Spleen (tissue), 11 donors: Measurements from ENCODE around the gene WDR86. TPM values are rescaled to one million over a fixed set of nuclear protein-coding genes. Genes with fewer than 3 reads are reported as not detected.

Experiments used
- DNase-seq: peaks from one replicate; pipeline ENCODE4 v3.0.0-alpha.2; 2020
- H3K27ac ChIP-seq, 8 donors: fragments of 200-600 bp; sonication (generic) in 7 of 8; 1 replicate in 4 of 8; 2 replicates in 4 of 8; pipeline versions ENCODE4 v1.5.0 to v1.8.0; 2016 to 2021; ENCODE audit warnings: inconsistent platforms in 4 of 8, mild to moderate bottlenecking in 4 of 8, moderate library complexity in 1 of 8
- H3K27me3 ChIP-seq, 7 donors: fragments of 200-600 bp; sonication (generic) in 6 of 7; replicated peaks in 1 of 7; 1 replicate in 4 of 7; 2 replicates in 3 of 7; pipeline versions ENCODE4 v1.5.0 to v1.8.0; 2016 to 2021; ENCODE audit warnings: inconsistent platforms in 3 of 7, mild to moderate bottlenecking in 1 of 7
- H3K36me3 ChIP-seq, 6 donors: fragments of 200-600 bp; sonication (generic) in 5 of 6; 1 replicate in 4 of 6; 2 replicates in 2 of 6; pipeline versions ENCODE4 v1.5.0 to v1.8.0; 2016 to 2021; ENCODE audit warnings: inconsistent platforms in 2 of 6
- H3K4me1 ChIP-seq, 6 donors: fragments of 200-600 bp; sonication (generic) in 5 of 6; 1 replicate in 3 of 6; 2 replicates in 3 of 6; pipeline versions ENCODE4 v1.5.0 to v1.8.0; 2016 to 2021; ENCODE audit warnings: inconsistent platforms in 3 of 6
- H3K4me3 ChIP-seq, 8 donors: fragments of 200-600 bp; sonication (generic) in 7 of 8; 1 replicate in 4 of 8; 2 replicates in 4 of 8; pipeline versions ENCODE4 v1.5.0 to v1.8.0; 2016 to 2021; ENCODE audit warnings: inconsistent platforms in 4 of 8, mild to moderate bottlenecking in 4 of 8, moderate library complexity in 2 of 8
- H3K9me3 ChIP-seq, 8 donors: fragments of 200-600 bp; sonication (generic) in 7 of 8; 1 replicate in 4 of 8; 2 replicates in 4 of 8; pipeline versions ENCODE4 v1.5.0 to v1.8.0; 2016 to 2021; ENCODE audit warnings: inconsistent platforms in 4 of 8
- POLR2A ChIP-seq, 3 donors: fragments of 450-650 bp; IDR thresholded peaks; one replicate each; pipeline ENCODE4 v1.5.1; 2017; ENCODE audit warnings: antibody characterized with exemption in 3 of 3, mild to moderate bottlenecking in 1 of 3
- POLR2AphosphoS5 ChIP-seq, 3 donors: sonication (generic); formaldehyde crosslinking; IDR thresholded peaks; one replicate each; pipeline ENCODE4 v1.5.1; 2017; ENCODE audit warnings: antibody characterized with exemption in 3 of 3
- WGBS, 5 donors: extraction: QIAGEN DNeasy Blood & Tissue Kit in 3 of 5; methylation state at CpG; one replicate each; pipeline versions ENCODE4 v1.1.5 to v1.1.7; 2013 to 2018; 5-methylcytosine and 5-hydroxymethylcytosine counted together
- intact Hi-C: fragments of 100-400 bp; cut with DNase I; formaldehyde crosslinking; loops from one replicate; pipeline ENCODE4 v1.15.0; 2023; ENCODE audit warnings: low total_unique reads
- polyA plus RNA-seq, 3 donors: library from polyadenylated mRNA; stranded (reverse); fragments of 200-250 nt; gene quantifications; one replicate each; pipeline ENCODE4 v1.2.1, GENCODE V29; 2013
- total RNA-seq, 7 donors: library from RNA; depleted of rRNA in 3 of 7; stranded (reverse); fragments of >200 nt in 3 of 7; fragmentation: NEBNext Ultra II Directional in 4 of 7; extraction: Animal tissue kit (Norgen Biotek cat#: 25700) in 4 of 7; gene quantifications; one replicate each; pipeline versions ENCODE4 v1.1.0 to v1.2.1, GENCODE V29; 2016 to 2021
- TF ChIP-seq, protein P1 (sequence below), 11 experiments: fragments of 200-600 bp in 7 of 11; fragments of 450-650 bp in 4 of 11; sonication (generic) in 4 of 11; IDR thresholded peaks in 8 of 11; conservative IDR thresholded peaks in 3 of 11; 1 replicate in 7 of 11; 2 replicates in 4 of 11; pipeline versions ENCODE4 v1.4.0 to v1.8.0; 2016 to 2021; ENCODE audit warnings: antibody characterized with exemption in 11 of 11, inconsistent platforms in 4 of 11, mild to moderate bottlenecking in 1 of 11
- donor health status: healthy with polysubstance abuse.
- donor health status: DM: no; HTN: no; CAD: no; lungs with moderate emphysema.
- donor health status: DM: no; HTN: no; CAD: no.
- donor health status: Bipolar disorder and iron deficiency.
- donor health status: healthy.
- donor health status: DM: no; HTN: no; CAD: no.
- donor health status: DM: yes; HTN: yes; CAD: no.

Gene WDR86
- total and polyA plus RNA-seq, 10 donors, result 2.8 to 71.9 (median 49.2) TPM

GRCh38 chr7:151435103-151435916 is 25.5 kb upstream of the WDR86 start:
- no peak for DNase-seq
- WGBS, 5 donors, result 83 to 93% (median 89%) methylated on average over 15 to 20 of the region's 20 CpGs
- TF ChIP-seq, protein P1, sequence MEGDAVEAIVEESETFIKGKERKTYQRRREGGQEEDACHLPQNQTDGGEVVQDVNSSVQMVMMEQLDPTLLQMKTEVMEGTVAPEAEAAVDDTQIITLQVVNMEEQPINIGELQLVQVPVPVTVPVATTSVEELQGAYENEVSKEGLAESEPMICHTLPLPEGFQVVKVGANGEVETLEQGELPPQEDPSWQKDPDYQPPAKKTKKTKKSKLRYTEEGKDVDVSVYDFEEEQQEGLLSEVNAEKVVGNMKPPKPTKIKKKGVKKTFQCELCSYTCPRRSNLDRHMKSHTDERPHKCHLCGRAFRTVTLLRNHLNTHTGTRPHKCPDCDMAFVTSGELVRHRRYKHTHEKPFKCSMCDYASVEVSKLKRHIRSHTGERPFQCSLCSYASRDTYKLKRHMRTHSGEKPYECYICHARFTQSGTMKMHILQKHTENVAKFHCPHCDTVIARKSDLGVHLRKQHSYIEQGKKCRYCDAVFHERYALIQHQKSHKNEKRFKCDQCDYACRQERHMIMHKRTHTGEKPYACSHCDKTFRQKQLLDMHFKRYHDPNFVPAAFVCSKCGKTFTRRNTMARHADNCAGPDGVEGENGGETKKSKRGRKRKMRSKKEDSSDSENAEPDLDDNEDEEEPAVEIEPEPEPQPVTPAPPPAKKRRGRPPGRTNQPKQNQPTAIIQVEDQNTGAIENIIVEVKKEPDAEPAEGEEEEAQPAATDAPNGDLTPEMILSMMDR (IDR thresholded peaks at IDR 0.05 in 8 of 11, conservative IDR thresholded peaks at IDR 0.05 in 3 of 11), result no peak
- TF ChIP-seq POLR2AphosphoS5 (IDR thresholded peaks at IDR 0.05), result no peak
- TF ChIP-seq POLR2A (IDR thresholded peaks at IDR 0.05), result no peak
- H3K36me3 ChIP-seq, result no peaks in the 10 kb centered on the region
- H3K27ac ChIP-seq, result peak overlapping the region in 5 of 8 donors; percentile 38 to 66 (median 61)
- no peak overlapping the region for H3K4me3 ChIP-seq
- intact Hi-C loops, result no loop called here
- peaks cover 1 to 63% (median 27%) of the 10 kb centered on the region in 6 donors for H3K4me1 ChIP-seq
- H3K9me3 ChIP-seq, result no peaks in the 10 kb centered on the region
- H3K27me3 ChIP-seq, result peaks cover 0 to 21% (median 12%) of the 10 kb centered on the region in 7 donors

DNA sequence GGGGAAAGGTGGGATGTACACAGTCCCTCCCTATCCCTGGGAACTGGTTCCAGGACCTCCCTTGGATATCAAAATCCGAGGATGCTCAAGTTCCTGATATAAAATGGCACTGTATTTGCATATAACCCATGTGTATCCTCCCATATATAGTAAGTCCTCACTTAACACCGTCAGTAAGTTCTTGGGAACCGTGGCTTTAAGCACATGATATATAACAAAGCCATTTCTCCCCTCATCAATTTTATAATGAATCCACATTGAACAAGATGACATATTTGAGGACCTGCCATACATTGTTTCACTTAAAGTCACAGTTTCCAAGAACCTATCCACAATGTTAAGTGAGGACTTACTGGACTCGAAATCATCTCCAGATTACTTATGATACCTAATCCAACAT is 24.7 kb upstream of the WDR86 start:
- intact Hi-C loops, result no loop called here
- Histone ChIP-seq H3K4me3 (no peak overlapping the region), H3K4me1 (peaks cover 9 to 63% (median 28%) of the 10 kb centered on the region in 6 donors), H3K27ac (no peak overlapping the region), H3K27me3 (peaks cover 0 to 14% (median 7%) of the 10 kb centered on the region in 7 donors), H3K9me3 (no peaks in the 10 kb centered on the region), H3K36me3 (no peaks in the 10 kb centered on the region)
- TF ChIP-seq, protein P1 (IDR thresholded peaks at IDR 0.05 in 8 of 11, conservative IDR thresholded peaks at IDR 0.05 in 3 of 11), result no peak
- TF ChIP-seq POLR2A (IDR thresholded peaks at IDR 0.05), result no peak
- TF ChIP-seq POLR2AphosphoS5 (IDR thresholded peaks at IDR 0.05), result no peak
- WGBS, 5 donors, result 74 to 91% (median 87%) methylated on average over 4 of the region's 4 CpGs
- DNase-seq, result no peak

DNA sequence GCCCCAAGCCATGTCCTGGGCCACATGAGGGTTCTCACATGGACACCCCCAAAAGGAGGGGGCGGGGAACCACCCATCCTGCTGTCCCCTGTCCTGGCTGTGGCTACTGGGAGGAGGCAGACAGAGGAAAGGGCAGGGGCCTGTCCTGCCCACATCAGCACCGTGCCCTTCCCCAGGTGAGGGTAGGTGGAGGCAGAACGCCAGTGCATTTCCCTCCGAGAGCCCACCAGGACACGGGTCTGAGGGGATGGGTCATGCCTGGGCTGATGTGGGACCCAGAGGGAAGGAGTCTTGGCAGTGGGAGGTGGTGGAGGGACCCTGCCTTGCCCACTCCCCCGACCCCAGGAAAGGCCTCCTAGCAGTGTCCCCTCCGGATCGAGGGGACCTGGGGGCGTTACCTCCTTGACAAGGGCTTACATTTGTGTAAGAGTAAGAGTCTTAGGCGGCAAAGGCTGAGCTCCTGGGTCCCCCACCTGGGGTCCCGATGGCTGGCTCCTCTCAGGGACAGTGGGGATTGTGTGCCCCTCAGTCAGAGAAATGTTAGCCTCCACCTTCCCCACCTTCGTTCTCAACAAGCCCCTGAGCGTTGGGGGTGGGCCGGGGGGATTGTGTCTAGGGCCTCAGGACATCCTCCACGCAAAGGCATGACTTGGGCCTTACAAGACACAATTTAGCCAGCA is 24.0 kb upstream of the WDR86 start:
- Histone ChIP-seq H3K36me3 (no peaks in the 10 kb centered on the region), H3K9me3 (no peaks in the 10 kb centered on the region), H3K27ac (peak overlapping the region in 4 of 8 donors; percentile 30 to 73 (median 46)), H3K27me3 (peaks cover 0 to 7% (median 0%) of the 10 kb centered on the region in 7 donors), H3K4me1 (peaks cover 14 to 63% (median 29%) of the 10 kb centered on the region in 6 donors), H3K4me3 (no peak overlapping the region)
- TF ChIP-seq POLR2AphosphoS5 (IDR thresholded peaks at IDR 0.05) (no peak), POLR2A (IDR thresholded peaks at IDR 0.05) (no peak)
- WGBS, 5 donors, result 86 to 92% (median 88%) methylated on average over 9 to 15 of the region's 15 CpGs
- DNase-seq, result no peak
- intact Hi-C loops, result no loop called here

DNA sequence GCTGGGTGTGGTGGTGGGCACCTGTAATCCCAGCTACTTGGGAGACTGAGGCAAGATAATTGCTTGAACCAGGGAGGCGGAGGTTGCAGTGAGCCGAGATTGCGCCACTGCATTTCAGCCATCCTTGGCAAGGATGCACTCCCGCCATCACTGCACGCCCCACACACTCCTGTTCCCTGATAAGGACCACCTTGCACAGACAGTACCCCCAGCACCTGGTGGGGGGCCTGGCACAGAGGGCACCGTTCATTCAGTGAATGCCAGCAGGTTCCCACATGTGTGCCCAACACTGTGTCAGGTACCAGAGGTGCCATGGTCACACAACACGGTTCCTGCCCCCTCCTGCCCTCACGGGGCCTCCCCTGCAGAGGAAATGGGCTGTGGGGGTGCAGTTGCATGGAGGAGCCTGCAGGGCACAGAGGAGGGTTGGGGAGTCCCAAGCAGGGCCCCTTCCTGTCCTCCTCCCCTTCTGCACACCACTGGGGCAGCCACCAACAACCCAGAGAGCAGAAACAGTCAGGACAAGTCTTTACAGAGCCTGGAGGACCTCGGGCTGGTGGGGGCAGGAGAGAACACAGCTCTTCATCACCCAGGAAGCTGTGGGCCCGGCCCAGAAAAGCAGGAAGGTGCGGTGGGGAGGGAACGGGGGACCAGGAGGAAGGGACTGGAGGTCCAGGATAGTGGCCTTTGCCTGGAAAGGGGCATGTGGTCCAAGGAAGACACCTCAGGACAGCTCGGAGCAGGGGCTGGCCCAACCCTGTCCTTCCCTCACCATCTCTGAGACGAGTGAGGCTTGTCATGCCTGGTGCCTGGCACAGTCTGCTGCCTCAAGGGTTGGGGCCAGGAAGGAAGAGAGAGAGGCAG is 23.1 kb upstream of the WDR86 start:
- Histone ChIP-seq H3K36me3 (no peaks in the 10 kb centered on the region), H3K27ac (peak overlapping the region in 4 of 8 donors; percentile 30 to 73 (median 46)), H3K9me3 (no peaks in the 10 kb centered on the region), H3K27me3 (no peaks in the 10 kb centered on the region), H3K4me1 (peaks cover 14 to 67% (median 33%) of the 10 kb centered on the region in 6 donors), H3K4me3 (no peak overlapping the region)
- intact Hi-C loops, result no loop called here
- DNase-seq, result no peak
- TF ChIP-seq POLR2A (IDR thresholded peaks at IDR 0.05), result no peak
- peak in 1 of 3 donors; percentile 16 for TF ChIP-seq POLR2AphosphoS5 (IDR thresholded peaks at IDR 0.05)
- TF ChIP-seq, protein P1 (IDR thresholded peaks at IDR 0.05 in 8 of 11, conservative IDR thresholded peaks at IDR 0.05 in 3 of 11), result peak in 7 of 11 experiments; percentile 18 to 53 (median 26)
- WGBS, 5 donors, result 44 to 60% (median 51%) methylated on average over 8 to 14 of the region's 14 CpGs
